Gastroesophageal sphincter (tissue), 4 donors: Measurements from ENCODE around the gene PCNX4. TPM values are rescaled to one million over a fixed set of nuclear protein-coding genes. Genes with fewer than 3 reads are reported as not detected.

Source experiments
- ATAC-seq: fragments of 150-250 bp; one replicate; pipeline ENCODE4 v1.9.1; 2016; ENCODE audit warnings: mild to moderate bottlenecking, moderate library complexity
- H3K27ac ChIP-seq, 4 donors: fragments of 200-600 bp; sonication (generic) in 3 of 4; 1 replicate in 3 of 4; 2 replicates in 1 of 4; pipeline ENCODE4 v1.5.1; 2016 to 2019
- H3K27me3 ChIP-seq: fragments of 200-600 bp; sonication (generic); one replicate; pipeline ENCODE4 v1.5.1; 2019
- H3K36me3 ChIP-seq, 2 donors: fragments of 200-600 bp; sonication (generic); one replicate each; pipeline ENCODE4 v1.5.1; 2019; ENCODE audit warnings: control low read depth in 1 of 2
- H3K4me1 ChIP-seq, 3 donors: fragments of 200-600 bp; sonication (generic); 1 replicate in 2 of 3; 2 replicates in 1 of 3; pipeline ENCODE4 v1.5.1; 2016 to 2019; ENCODE audit warnings: control low read depth in 2 of 3
- H3K4me3 ChIP-seq, 2 donors: fragments of 200-600 bp; sonication (generic); one replicate each; pipeline ENCODE4 v1.5.1; 2019; ENCODE audit warnings: mild to moderate bottlenecking in 1 of 2, moderate library complexity in 1 of 2
- H3K9me3 ChIP-seq, 3 donors: fragments of 200-600 bp; sonication (generic); one replicate each; pipeline ENCODE4 v1.5.1; 2017 to 2019; ENCODE audit warnings: control low read depth in 2 of 3
- EP300 ChIP-seq: sonication (generic); formaldehyde crosslinking; IDR thresholded peaks from one replicate; pipeline ENCODE4 v1.6.1; 2017; ENCODE audit warnings: antibody characterized with exemption, mild to moderate bottlenecking
- POLR2A ChIP-seq, 2 donors: fragments of 450-650 bp; IDR thresholded peaks; one replicate each; pipeline ENCODE4 v1.6.1; 2017; ENCODE audit warnings: antibody characterized with exemption in 2 of 2, mild to moderate bottlenecking in 2 of 2, moderate library complexity in 1 of 2
- POLR2AphosphoS5 ChIP-seq: sonication (generic); formaldehyde crosslinking; IDR thresholded peaks from one replicate; pipeline ENCODE4 v1.6.1; 2017; ENCODE audit warnings: antibody characterized with exemption
- WGBS, 2 donors: methylation state at CpG; one replicate each; pipeline ENCODE4 v1.1.5; 2018; ENCODE audit warnings: low coverage in 1 of 2; 5-methylcytosine and 5-hydroxymethylcytosine counted together
- total RNA-seq, 4 donors: library from RNA; depleted of rRNA; stranded (reverse); fragments of >200 nt; gene quantifications; one replicate each; pipeline ENCODE4 v1.1.0, GENCODE V29; 2016
- TF ChIP-seq, protein P1 (sequence below), 4 experiments: fragments of 200-600 bp in 2 of 4; fragments of 450-650 bp in 2 of 4; sonication (generic) in 1 of 4; IDR thresholded peaks; one replicate each; pipeline ENCODE4 v1.5.1; 2017 to 2019; ENCODE audit warnings: antibody characterized with exemption in 4 of 4, mild to moderate bottlenecking in 2 of 4, moderate library complexity in 2 of 4

Gene PCNX4
- total RNA-seq, 4 donors from 2014 or later: 30.0 to 65.7 (median 40.2) TPM

DNA sequence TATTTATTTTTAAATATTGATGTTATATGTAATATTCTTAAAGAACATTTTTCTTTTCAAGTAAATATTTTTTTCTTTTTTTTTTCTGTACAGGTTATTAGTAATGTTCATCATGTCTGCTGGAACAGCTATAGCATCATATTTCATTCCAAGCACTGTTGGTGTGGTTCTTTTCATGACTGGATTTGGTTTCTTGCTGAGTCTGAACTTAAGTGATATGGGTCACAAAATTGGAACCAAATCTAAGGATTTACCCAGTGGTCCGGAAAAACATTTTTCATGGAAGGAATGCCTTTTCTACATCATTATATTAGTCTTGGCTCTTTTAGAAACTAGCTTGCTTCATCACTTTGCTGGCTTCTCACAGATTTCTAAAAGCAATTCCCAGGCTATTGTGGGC, 23.2 kb downstream of the PCNX4 start:
- no peak for TF ChIP-seq POLR2A (IDR thresholded peaks at IDR 0.05)
- TF ChIP-seq, protein P1, sequence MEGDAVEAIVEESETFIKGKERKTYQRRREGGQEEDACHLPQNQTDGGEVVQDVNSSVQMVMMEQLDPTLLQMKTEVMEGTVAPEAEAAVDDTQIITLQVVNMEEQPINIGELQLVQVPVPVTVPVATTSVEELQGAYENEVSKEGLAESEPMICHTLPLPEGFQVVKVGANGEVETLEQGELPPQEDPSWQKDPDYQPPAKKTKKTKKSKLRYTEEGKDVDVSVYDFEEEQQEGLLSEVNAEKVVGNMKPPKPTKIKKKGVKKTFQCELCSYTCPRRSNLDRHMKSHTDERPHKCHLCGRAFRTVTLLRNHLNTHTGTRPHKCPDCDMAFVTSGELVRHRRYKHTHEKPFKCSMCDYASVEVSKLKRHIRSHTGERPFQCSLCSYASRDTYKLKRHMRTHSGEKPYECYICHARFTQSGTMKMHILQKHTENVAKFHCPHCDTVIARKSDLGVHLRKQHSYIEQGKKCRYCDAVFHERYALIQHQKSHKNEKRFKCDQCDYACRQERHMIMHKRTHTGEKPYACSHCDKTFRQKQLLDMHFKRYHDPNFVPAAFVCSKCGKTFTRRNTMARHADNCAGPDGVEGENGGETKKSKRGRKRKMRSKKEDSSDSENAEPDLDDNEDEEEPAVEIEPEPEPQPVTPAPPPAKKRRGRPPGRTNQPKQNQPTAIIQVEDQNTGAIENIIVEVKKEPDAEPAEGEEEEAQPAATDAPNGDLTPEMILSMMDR (IDR thresholded peaks at IDR 0.05): no peak
- no peak for TF ChIP-seq POLR2AphosphoS5
- no peak for TF ChIP-seq EP300
- Histone ChIP-seq H3K27ac (no peak overlapping the region), H3K4me3 (no peak overlapping the region), H3K9me3 (no peaks in the 10 kb centered on the region), H3K27me3 (no peaks in the 10 kb centered on the region), H3K4me1 (no peaks in the 10 kb centered on the region), H3K36me3 (peaks cover 0 to 53% of the 10 kb centered on the region in 2 donors)
- WGBS, 2 donors: 0% methylated on average over 1 of the region's 1 CpG; no CpG with 5 or more reads in 1 of the 2 donors
- no peak for ATAC-seq

DNA sequence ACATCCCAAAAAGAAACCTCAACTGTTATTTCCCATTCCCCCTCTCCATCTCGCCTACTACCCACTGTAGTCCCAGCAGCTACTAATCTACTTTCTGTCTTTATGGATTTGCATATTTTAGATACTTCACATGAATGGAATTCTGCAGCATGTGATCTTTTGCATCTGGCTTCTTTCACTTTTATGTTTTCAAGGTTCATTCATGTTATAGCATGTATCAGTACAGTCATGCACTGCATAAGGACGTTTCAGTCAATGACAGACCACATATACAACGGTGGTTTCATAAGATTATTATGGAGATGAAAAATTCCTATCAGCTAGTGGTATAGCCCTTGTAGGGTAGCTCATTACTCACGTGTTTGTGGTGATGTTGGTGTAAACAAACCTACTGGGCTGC, 24.5 kb downstream of the PCNX4 start:
- ATAC-seq: no peak
- 63 to 78% methylated on average over 4 of the region's 4 CpGs for WGBS, 2 donors
- Histone ChIP-seq H3K36me3 (peaks cover 0 to 61% of the 10 kb centered on the region in 2 donors), H3K4me3 (no peak overlapping the region), H3K4me1 (no peaks in the 10 kb centered on the region), H3K27ac (no peak overlapping the region), H3K27me3 (no peaks in the 10 kb centered on the region), H3K9me3 (no peaks in the 10 kb centered on the region)
- TF ChIP-seq POLR2A (IDR thresholded peaks at IDR 0.05) (no peak), POLR2AphosphoS5 (no peak), EP300 (no peak)
- TF ChIP-seq, protein P1 (IDR thresholded peaks at IDR 0.05): no peak

DNA sequence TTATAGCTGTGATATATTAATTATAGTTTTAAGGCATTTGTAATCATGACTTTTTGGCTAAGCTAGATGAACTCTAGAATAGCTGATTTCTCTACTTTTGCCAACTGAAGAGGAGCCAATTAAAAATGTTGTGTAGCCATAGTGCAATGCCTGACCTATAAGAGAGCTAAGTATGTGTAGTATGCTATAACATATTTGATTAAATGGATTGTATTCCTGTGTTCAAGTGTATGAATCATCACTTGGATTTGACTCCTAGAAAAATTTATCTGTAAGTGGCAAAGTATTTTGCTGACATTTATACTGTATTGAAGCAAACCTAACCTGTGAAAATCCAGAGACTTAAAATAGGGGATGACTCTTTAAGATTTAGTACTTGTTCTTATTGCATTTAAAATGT, 34.2 kb downstream of the PCNX4 start:
- H3K4me3 ChIP-seq: no peak overlapping the region
- H3K27me3 ChIP-seq: no peaks in the 10 kb centered on the region
- H3K36me3 ChIP-seq: peaks cover 4 to 79% of the 10 kb centered on the region in 2 donors
- H3K4me1 ChIP-seq: no peaks in the 10 kb centered on the region
- H3K27ac ChIP-seq: no peak overlapping the region
- TF ChIP-seq POLR2AphosphoS5: no peak
- TF ChIP-seq POLR2A (IDR thresholded peaks at IDR 0.05): no peak
- TF ChIP-seq EP300: no peak
- TF ChIP-seq, protein P1 (IDR thresholded peaks at IDR 0.05): no peak
- ATAC-seq: no peak
- no peaks in the 10 kb centered on the region for H3K9me3 ChIP-seq

DNA sequence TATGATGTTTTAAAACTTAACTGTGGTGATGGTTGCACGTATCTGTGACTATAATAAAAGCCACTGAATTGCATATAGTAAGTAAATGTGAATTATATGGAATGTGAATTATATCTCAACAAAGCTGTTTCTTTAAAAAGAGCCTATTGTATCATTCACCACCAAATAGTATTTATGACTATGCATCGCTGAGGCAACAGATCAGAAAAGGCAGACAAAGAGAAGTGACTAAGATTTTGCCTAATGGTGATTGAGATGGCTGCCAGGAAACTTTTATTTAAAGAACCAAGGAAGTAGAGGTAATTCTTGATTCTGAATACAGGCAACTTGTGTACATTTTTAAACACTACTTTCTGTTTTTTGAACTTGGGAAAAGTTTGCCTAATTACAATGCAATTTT, 41.8 kb downstream of the PCNX4 start:
- Histone ChIP-seq H3K4me1 (no peaks in the 10 kb centered on the region), H3K9me3 (no peaks in the 10 kb centered on the region), H3K36me3 (peaks cover 0 to 18% of the 10 kb centered on the region in 2 donors), H3K4me3 (no peak overlapping the region), H3K27ac (no peak overlapping the region), H3K27me3 (no peaks in the 10 kb centered on the region)
- no peak for ATAC-seq
- TF ChIP-seq EP300 (no peak), POLR2AphosphoS5 (no peak), POLR2A (IDR thresholded peaks at IDR 0.05) (no peak)
- TF ChIP-seq, protein P1 (IDR thresholded peaks at IDR 0.05): no peak
- WGBS, 2 donors: 76 to 85% methylated on average over 2 of the region's 2 CpGs

DNA sequence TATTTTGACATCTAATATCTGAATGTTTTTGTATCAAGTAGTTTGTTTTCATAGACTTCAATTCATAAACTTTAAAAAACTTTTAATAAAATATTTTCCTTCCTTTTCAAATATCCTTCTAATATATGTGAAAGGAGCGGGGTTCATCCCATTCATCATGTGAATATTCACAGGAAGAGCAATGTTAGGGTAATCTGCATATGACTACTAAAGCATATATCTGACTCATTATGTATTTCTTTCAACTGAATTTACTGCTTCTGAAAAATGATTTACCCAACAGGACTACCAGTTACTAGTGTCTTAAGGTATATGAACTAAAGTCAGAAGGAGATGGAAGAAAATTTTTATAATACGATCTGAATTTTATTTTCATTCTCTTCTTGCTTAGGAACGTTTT, 43.0 kb downstream of the PCNX4 start:
- H3K4me3 ChIP-seq: no peak overlapping the region
- no peaks in the 10 kb centered on the region for H3K9me3 ChIP-seq
- TF ChIP-seq POLR2AphosphoS5: no peak
- TF ChIP-seq EP300: no peak
- no peak for TF ChIP-seq POLR2A (IDR thresholded peaks at IDR 0.05)
- TF ChIP-seq, protein P1 (IDR thresholded peaks at IDR 0.05): no peak
- no peaks in the 10 kb centered on the region for H3K27me3 ChIP-seq
- no peaks in the 10 kb centered on the region for H3K4me1 ChIP-seq
- ATAC-seq: no peak
- H3K36me3 ChIP-seq: peaks cover 0 to 11% of the 10 kb centered on the region in 2 donors
- WGBS, 2 donors: 87 to 95% methylated on average over 3 of the region's 3 CpGs
- no peak overlapping the region for H3K27ac ChIP-seq
